Ascending aorta (tissue), 2 donors: ENCODE data around the gene AMD1. TPM values are rescaled to one million over a fixed set of nuclear protein-coding genes. Genes with fewer than 3 reads are reported as not detected.

Experiments
- DNase-seq, 2 donors: peaks; one replicate each; pipeline ENCODE4 v3.0.0-alpha.2; 2019; ENCODE audit warnings: low spot score in 2 of 2
- H3K27ac ChIP-seq, 2 donors: fragments of 200-600 bp; sonication (generic); one replicate each; pipeline ENCODE4 v1.5.1; 2016 to 2017; ENCODE audit warnings: mild to moderate bottlenecking in 1 of 2
- H3K27me3 ChIP-seq: fragments of 200-600 bp; sonication (generic); one replicate; pipeline ENCODE4 v1.5.1; 2017
- H3K36me3 ChIP-seq, 2 donors: fragments of 200-600 bp; sonication (generic); one replicate each; pipeline ENCODE4 v1.5.1; 2016
- H3K4me1 ChIP-seq, 2 donors: fragments of 200-600 bp; sonication (generic); one replicate each; pipeline ENCODE4 v1.5.1; 2016 to 2017; ENCODE audit warnings: mild to moderate bottlenecking in 1 of 2
- H3K4me3 ChIP-seq, 2 donors: fragments of 200-600 bp; sonication (generic); one replicate each; pipeline ENCODE4 v1.5.1; 2016 to 2017; ENCODE audit warnings: mild to moderate bottlenecking in 1 of 2
- H3K9me3 ChIP-seq, 2 donors: fragments of 200-600 bp; sonication (generic); one replicate each; pipeline ENCODE4 v1.5.1; 2016
- CTCF ChIP-seq, 3 experiments: fragments of 200-600 bp in 2 of 3; fragments of 450-650 bp in 1 of 3; sonication (generic) in 2 of 3; IDR thresholded peaks; one replicate each; pipeline ENCODE4 v1.5.1; 2016 to 2019; ENCODE audit warnings: antibody characterized with exemption in 3 of 3, mild to moderate bottlenecking in 1 of 3, moderate library complexity in 1 of 3
- intact Hi-C: fragments of 100-400 bp; cut with DNase I; formaldehyde crosslinking; loops from one replicate; pipeline ENCODE4 v1.15.1; 2023
- total RNA-seq: library from RNA; depleted of rRNA; stranded (reverse); fragments of >200 nt; gene quantifications from one replicate; pipeline ENCODE4 v1.1.0, GENCODE V29; 2016

Gene AMD1
- total RNA-seq, 1 donor from 2014 or later: 19.1 TPM

GRCh38 chr6:110880651-110881050, 6.1 kb downstream of the AMD1 start:
- Histone ChIP-seq H3K36me3 (no peaks in the 10 kb centered on the region), H3K27me3 (no peaks in the 10 kb centered on the region), H3K4me1 (peaks cover 0 to 48% of the 10 kb centered on the region in 2 donors), H3K27ac (no peak overlapping the region), H3K9me3 (no peaks in the 10 kb centered on the region), H3K4me3 (no peak overlapping the region)
- no peak for TF ChIP-seq CTCF (IDR thresholded peaks at IDR 0.05)
- DNase-seq: no peak
- intact Hi-C loops: no loop called here

GRCh38 chr6:110881546-110882273, 7.1 kb downstream of the AMD1 start:
- Histone ChIP-seq H3K4me1 (peaks cover 0 to 47% of the 10 kb centered on the region in 2 donors), H3K4me3 (no peak overlapping the region), H3K27ac (no peak overlapping the region), H3K27me3 (no peaks in the 10 kb centered on the region), H3K36me3 (no peaks in the 10 kb centered on the region), H3K9me3 (no peaks in the 10 kb centered on the region)
- DNase-seq: no peak
- no peak for TF ChIP-seq CTCF (IDR thresholded peaks at IDR 0.05)
- intact Hi-C loops: no loop called here

- Histone ChIP-seq H3K27me3 (no peaks in the 10 kb centered on the region), H3K4me3 (no peak overlapping the region), H3K9me3 (no peaks in the 10 kb centered on the region), H3K27ac (no peak overlapping the region), H3K4me1 (peaks cover 0 to 41% of the 10 kb centered on the region in 2 donors), H3K36me3 (no peaks in the 10 kb centered on the region)
- no peak for TF ChIP-seq CTCF (IDR thresholded peaks at IDR 0.05)
- intact Hi-C loops: no loop called here
- DNase-seq: no peak
These were observed 7.7 kb downstream of the AMD1 start for GRCh38 chr6:110882274-110882619.

GRCh38 chr6:110882824-110883554, 8.4 kb downstream of the AMD1 start:
- Histone ChIP-seq H3K36me3 (no peaks in the 10 kb centered on the region), H3K9me3 (no peaks in the 10 kb centered on the region), H3K4me3 (no peak overlapping the region), H3K27ac (no peak overlapping the region), H3K27me3 (no peaks in the 10 kb centered on the region), H3K4me1 (peaks cover 0 to 35% of the 10 kb centered on the region in 2 donors)
- intact Hi-C loops: no loop called here
- no peak for TF ChIP-seq CTCF (IDR thresholded peaks at IDR 0.05)
- DNase-seq: no peak

GRCh38 chr6:110884321-110884720, 9.7 kb downstream of the AMD1 start:
- DNase-seq: no peak
- H3K27ac ChIP-seq: no peak overlapping the region
- H3K4me3 ChIP-seq: no peak overlapping the region
- TF ChIP-seq CTCF (IDR thresholded peaks at IDR 0.05): no peak
- no peaks in the 10 kb centered on the region for H3K36me3 ChIP-seq
- intact Hi-C loops: no loop called here
- H3K4me1 ChIP-seq: peaks cover 0 to 26% of the 10 kb centered on the region in 2 donors
- no peaks in the 10 kb centered on the region for H3K9me3 ChIP-seq
- no peaks in the 10 kb centered on the region for H3K27me3 ChIP-seq
